Common myeloid progenitor, CD34-positive (primary cell): ENCODE measurements around the gene GADD45GIP1.
A peak's percentile ranks its signal among the peaks of the same experiment; 100 is the strongest.

ENCODE experiments used
- CTCF ChIA-PET: fragments of 350-600 bp; sonication (Branson Sonifier 250); formaldehyde crosslinking; loops from one replicate; lab custom pipeline; 2021; ENCODE audit warnings: antibody characterized with exemption; lab: Charles Lee
- POLR2A ChIA-PET: fragments of 350-600 bp; sonication (Branson Sonifier 250); formaldehyde crosslinking; loops from one replicate; lab custom pipeline; 2021; ENCODE audit warnings: antibody characterized with exemption; lab: Charles Lee
- DNase-seq, 3 donors: peaks; one replicate each; pipeline versions ENCODE4 v3.0.0 to v3.0.0-alpha.2; 2013
- H3K27ac ChIP-seq, 2 experiments: 1 replicate in 1 of 2; 2 replicates in 1 of 2; pipeline ENCODE4 v1.7.0; 2013; ENCODE audit warnings: inconsistent platforms in 2 of 2, low read length in 2 of 2, mild to moderate bottlenecking in 2 of 2, low read depth in 1 of 2, moderate library complexity in 1 of 2; ENCODE audit not compliant: severe bottlenecking in 2 of 2, insufficient read depth in 1 of 2, poor library complexity in 1 of 2
- H3K27me3 ChIP-seq, 5 experiments: replicated peaks in 2 of 5; 1 replicate in 3 of 5; 2 replicates in 2 of 5; pipeline versions ENCODE4 v1.6.1 to v1.7.0; 2013; ENCODE audit warnings: low read length in 4 of 5, mild to moderate bottlenecking in 2 of 5, moderate library complexity in 2 of 5, inconsistent platforms in 1 of 5; ENCODE audit not compliant: insufficient read depth in 5 of 5, control insufficient read depth in 4 of 5
- H3K36me3 ChIP-seq, 4 experiments: 1 replicate in 2 of 4; 2 replicates in 2 of 4; pipeline versions ENCODE4 v1.6.1 to v1.7.0; 2013; ENCODE audit warnings: low read length in 3 of 4, control low read depth in 1 of 4, mild to moderate bottlenecking in 1 of 4; ENCODE audit not compliant: control insufficient read depth in 4 of 4, insufficient read depth in 4 of 4
- H3K4me1 ChIP-seq, 4 experiments: 1 replicate in 3 of 4; 2 replicates in 1 of 4; pipeline versions ENCODE4 v1.6.1 to v1.7.1; 2013; ENCODE audit warnings: low read length in 3 of 4, mild to moderate bottlenecking in 3 of 4, control low read depth in 1 of 4, inconsistent platforms in 1 of 4, moderate library complexity in 1 of 4; ENCODE audit not compliant: control insufficient read depth in 4 of 4, insufficient read depth in 4 of 4; ENCODE audit errors: control extremely low read depth in 1 of 4
- H3K4me3 ChIP-seq, 7 experiments: 1 replicate in 4 of 7; 2 replicates in 3 of 7; pipeline versions ENCODE4 v1.5.1 to v1.7.0; 2013; ENCODE audit warnings: mild to moderate bottlenecking in 7 of 7, low read length in 6 of 7, moderate library complexity in 6 of 7, inconsistent platforms in 2 of 7, low read depth in 2 of 7, control low read depth in 1 of 7; ENCODE audit not compliant: insufficient read depth in 4 of 7, control insufficient read depth in 1 of 7; ENCODE audit errors: extremely low read depth in 1 of 7
- H3K9me3 ChIP-seq, 5 experiments: 1 replicate in 4 of 5; 2 replicates in 1 of 5; pipeline versions ENCODE4 v1.6.1 to v1.7.1; 2013; ENCODE audit warnings: low read length in 4 of 5, mild to moderate bottlenecking in 2 of 5, inconsistent platforms in 1 of 5, low read depth in 1 of 5, moderate library complexity in 1 of 5; ENCODE audit not compliant: control insufficient read depth in 4 of 5, insufficient read depth in 2 of 5; ENCODE audit errors: control extremely low read depth in 1 of 5
- WGBS: methylation state at CpG from one replicate; pipeline ENCODE4 v1.1.5; 2013; ENCODE audit not compliant: insufficient coverage; 5-methylcytosine and 5-hydroxymethylcytosine counted together

GADD45GIP1 gene

DNA sequence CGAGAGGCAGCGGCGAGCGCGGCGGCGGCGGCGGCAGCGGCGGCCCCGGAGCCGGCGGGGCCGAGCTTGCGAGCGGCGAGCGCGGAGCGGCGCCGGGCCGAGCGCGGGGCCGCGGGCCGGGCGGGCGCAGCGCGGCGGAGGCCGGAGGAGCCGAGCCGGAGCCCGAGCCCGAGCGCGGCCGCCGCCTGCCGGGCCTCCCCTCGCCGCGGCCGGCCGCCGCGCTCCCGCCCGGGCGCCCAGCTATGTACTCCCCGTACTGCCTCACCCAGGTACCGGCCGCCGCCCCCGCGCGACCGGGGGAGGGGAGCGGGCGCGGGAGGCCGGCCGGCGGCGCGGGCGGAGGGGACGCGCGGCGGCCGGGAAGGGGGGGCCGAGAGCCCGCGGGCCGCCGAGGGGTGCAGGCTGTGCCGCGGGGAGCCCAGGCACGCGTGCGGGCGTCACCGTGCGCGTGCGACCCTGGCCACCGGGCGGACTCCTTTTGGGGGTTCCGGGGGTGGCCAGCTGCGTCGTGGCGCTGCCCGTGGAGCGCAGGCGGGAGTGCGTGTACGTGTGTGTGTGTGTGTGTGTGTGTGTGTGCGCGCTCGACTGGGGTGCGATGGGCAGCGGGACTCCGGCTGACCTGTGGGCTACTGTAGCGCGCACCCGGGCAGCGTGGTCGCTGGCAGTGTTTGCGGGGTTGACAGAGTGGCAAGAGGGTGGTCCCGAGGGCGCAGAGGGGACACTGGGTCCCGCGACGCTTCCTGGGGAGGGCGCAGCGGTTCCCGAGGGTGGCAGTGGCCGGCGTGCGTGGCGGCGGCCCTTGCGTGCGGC, 38.8 kb upstream of the GADD45GIP1 start:
- no peak overlapping the region for H3K27ac ChIP-seq
- WGBS: 0% methylated on average over 94 of the region's 129 CpGs
- peak overlapping the region; percentile 59 to 94 (median 64) for H3K4me3 ChIP-seq
- peaks cover 0 to 22% (median 14%) of the 10 kb centered on the region in 4 experiments for H3K4me1 ChIP-seq
- POLR2A ChIA-PET: no interaction called here
- CTCF ChIA-PET: interaction anchor here (1.0 kb wide), 2 partner anchors 11 to 36 kb away, joined by 3 to 4 read pairs; no protein-coding TSS in a partner anchor
- peaks cover 0 to 8% (median 2%) of the 10 kb centered on the region in 4 experiments for H3K36me3 ChIP-seq
- DNase-seq: peak in 2 of 3 donors; percentile 52 to 62
- peaks cover 0 to 9% (median 0%) of the 10 kb centered on the region in 5 experiments for H3K27me3 ChIP-seq
- no peaks in the 10 kb centered on the region for H3K9me3 ChIP-seq

DNA sequence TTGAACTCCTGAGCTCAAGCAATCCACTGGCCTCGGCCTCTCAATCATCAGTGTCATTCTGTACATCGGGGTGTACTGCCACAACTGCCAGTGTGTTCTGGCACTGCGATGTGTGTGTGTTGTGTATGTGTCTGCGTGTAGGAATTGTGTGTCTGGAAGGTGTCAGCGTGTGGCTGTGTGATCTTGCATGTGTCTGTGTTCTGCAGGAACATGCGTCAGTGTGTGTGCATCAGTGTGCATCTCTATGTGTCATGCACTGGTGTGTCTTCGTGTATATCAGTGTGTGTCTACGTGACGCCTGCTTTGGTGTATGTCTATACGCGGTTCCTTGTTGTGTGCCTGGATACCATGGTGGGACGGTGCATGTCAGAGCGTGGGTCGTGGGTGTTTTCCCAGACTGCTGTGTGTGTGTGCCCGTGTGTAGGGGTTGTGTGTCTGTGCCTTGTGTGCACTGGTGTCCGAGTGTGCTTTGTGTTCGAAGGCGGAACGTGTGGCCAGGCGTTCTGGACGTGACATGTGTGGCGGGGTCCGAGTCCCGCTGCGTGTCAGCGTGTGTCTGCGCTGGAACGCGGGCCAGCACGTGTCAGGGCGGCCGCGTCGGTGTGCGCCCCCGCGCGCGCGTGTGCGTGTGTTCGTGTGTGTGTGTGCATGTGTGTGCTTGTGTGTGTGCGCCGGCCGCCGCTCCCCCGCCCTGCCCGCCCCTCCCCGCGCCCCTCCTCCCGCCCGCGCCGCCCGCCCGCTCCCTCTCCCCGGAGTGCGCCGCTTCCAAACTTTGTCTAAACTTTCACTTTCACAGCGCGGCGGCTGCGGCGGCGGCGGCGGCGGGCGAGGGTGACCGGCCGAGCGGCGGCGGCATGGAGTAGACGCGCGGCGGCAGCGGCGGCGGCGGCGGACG, 37.9 kb upstream of the GADD45GIP1 start, which contains the start of gene NFIX:
NFIX (plus strand) TSS at position 775 of the 895 bp plus-strand sequence. CDS start 363 bp downstream, outside the sequence.
- ChIA-PET CTCF (interaction anchor here (0.7 to 2.3 kb wide), 5 partner anchors 11 to 37 kb away, joined by 3 to 8 read pairs (median 4); no protein-coding TSS in a partner anchor), POLR2A (no interaction called here)
- Histone ChIP-seq H3K4me3 (peak within 1 kb of the TSS; percentile 61 to 94 (median 75)), H3K27ac (no peak within 1 kb of the TSS), H3K36me3 (peaks cover 0 to 8% (median 2%) of the 10 kb centered on the region in 4 experiments), H3K27me3 (peaks cover 0 to 9% (median 0%) of the 10 kb centered on the region in 5 experiments), H3K9me3 (no peaks in the 10 kb centered on the region), H3K4me1 (peaks cover 0 to 22% (median 14%) of the 10 kb centered on the region in 4 experiments)
- DNase-seq: peak; percentile 54 to 82 (median 71)
- 7% methylated on average over 41 of the region's 84 CpGs for WGBS

DNA sequence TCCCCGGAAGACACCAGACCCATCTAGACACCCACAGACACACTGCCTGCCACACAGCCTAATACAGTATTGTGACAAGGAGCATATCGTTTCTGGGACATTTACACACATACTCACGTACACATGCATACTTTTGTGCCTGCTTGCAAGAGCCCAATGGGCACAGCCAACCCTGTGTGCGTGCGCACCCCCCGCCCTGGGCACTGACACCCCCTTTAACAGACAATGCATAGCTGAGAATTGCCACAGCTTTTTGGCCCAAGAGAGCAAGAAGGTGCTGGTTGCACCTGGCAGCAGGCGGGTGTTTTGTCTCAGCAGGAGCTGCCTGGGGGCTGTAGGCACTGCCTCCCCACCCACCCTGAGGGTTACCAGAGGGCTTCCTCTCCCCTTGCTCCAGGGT, 36.5 kb upstream of the GADD45GIP1 start:
- Histone ChIP-seq H3K36me3 (peaks cover 0 to 5% (median under 1%) of the 10 kb centered on the region in 4 experiments), H3K4me3 (no peak overlapping the region), H3K27me3 (peaks cover 0 to 9% (median 0%) of the 10 kb centered on the region in 5 experiments), H3K4me1 (peaks cover 0 to 22% (median 14%) of the 10 kb centered on the region in 4 experiments), H3K27ac (no peak overlapping the region), H3K9me3 (no peaks in the 10 kb centered on the region)
- 93% methylated on average over 7 of the region's 7 CpGs for WGBS
- ChIA-PET POLR2A (no interaction called here), CTCF (interaction anchor here (0.7 to 2.3 kb wide), 6 partner anchors 9 to 40 kb away, joined by 3 to 8 read pairs (median 4); no protein-coding TSS in a partner anchor)
- no peak for DNase-seq

DNA sequence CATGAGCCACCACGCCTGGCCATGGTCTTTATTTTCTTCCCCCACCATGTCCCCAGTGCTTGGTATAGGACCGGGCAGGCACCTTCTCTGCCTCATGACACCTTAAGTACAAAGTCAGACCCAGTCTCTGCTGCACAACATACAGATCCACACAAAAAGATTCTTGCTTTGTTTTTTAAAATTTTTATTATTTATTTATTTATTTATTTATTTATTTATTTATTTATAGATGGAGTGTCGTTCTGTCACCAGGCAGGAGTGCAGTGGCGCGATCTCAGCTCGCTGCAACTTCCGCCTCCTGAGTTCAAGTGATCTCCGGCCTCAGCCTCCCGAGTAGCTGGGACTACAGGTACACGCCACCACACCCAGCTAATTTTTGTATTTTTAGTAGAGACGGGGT, 35.7 kb upstream of the GADD45GIP1 start:
- Histone ChIP-seq H3K9me3 (no peaks in the 10 kb centered on the region), H3K27me3 (peaks cover 0 to 9% (median 0%) of the 10 kb centered on the region in 5 experiments), H3K27ac (no peak overlapping the region), H3K36me3 (peaks cover 0 to under 1% (median 0%) of the 10 kb centered on the region in 4 experiments), H3K4me3 (no peak overlapping the region), H3K4me1 (peaks cover 0 to 22% (median 14%) of the 10 kb centered on the region in 4 experiments)
- DNase-seq: no peak
- ChIA-PET POLR2A (no interaction called here), CTCF (interaction anchor here (1.0 to 2.3 kb wide), 7 partner anchors 9 to 101 kb away, joined by 3 to 8 read pairs (median 4); no protein-coding TSS in a partner anchor)
- 98% methylated on average over 8 of the region's 11 CpGs for WGBS

DNA sequence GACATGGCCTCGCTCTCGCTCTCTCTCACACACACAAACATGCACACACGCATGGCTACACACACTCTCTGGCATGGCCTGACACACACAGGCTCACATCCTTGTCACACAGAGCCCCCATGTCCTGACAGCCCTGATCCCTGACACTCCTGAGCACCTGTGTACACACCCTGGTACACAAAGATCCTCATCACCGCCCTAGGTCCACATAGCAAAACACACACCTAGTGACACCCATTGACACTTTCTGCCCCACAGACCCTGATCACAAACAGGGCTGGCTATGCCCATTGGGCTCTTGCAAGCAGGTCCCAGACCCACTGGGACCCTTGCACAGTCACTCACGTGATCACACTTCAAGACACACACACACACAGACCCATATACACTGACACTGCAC, 34.3 kb upstream of the GADD45GIP1 start:
- ChIA-PET CTCF (interaction anchor here (0.5 to 1.5 kb wide), 3 partner anchors 12 to 22 kb away, joined by 3 read pairs; no protein-coding TSS in a partner anchor), POLR2A (no interaction called here)
- H3K27ac ChIP-seq: no peak overlapping the region
- DNase-seq: no peak
- peaks cover 0 to 12% (median 10%) of the 10 kb centered on the region in 4 experiments for H3K4me1 ChIP-seq
- H3K27me3 ChIP-seq: peaks cover 0 to 4% (median 0%) of the 10 kb centered on the region in 5 experiments
- WGBS: 94% methylated on average over 4 of the region's 5 CpGs
- no peaks in the 10 kb centered on the region for H3K36me3 ChIP-seq
- no peak overlapping the region for H3K4me3 ChIP-seq
- no peaks in the 10 kb centered on the region for H3K9me3 ChIP-seq

DNA sequence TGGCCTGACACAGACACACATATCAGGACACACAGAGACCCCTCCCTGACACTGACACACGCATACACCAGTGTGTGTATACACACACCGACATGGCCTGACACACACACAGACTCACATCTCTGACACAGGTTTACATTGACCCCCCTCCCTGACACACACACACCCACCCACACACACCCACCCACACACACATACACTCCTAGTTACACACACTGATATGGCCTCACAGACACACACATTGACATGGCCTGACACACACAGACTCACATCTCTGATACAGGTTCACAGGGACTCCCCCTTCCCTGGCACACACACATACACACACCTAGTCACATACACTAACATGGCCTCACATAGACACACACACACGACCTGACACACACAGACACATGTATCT, 33.8 kb upstream of the GADD45GIP1 start:
- H3K4me1 ChIP-seq: peaks cover 0 to 8% (median 6%) of the 10 kb centered on the region in 4 experiments
- 75% methylated on average over 1 of the region's 3 CpGs for WGBS
- no peak overlapping the region for H3K27ac ChIP-seq
- H3K27me3 ChIP-seq: peaks cover 0 to 4% (median 0%) of the 10 kb centered on the region in 5 experiments
- H3K36me3 ChIP-seq: no peaks in the 10 kb centered on the region
- CTCF ChIA-PET: no interaction called here
- no peak for DNase-seq
- H3K4me3 ChIP-seq: no peak overlapping the region
- POLR2A ChIA-PET: no interaction called here
- no peaks in the 10 kb centered on the region for H3K9me3 ChIP-seq
